HG03097 (cell line): Measurements from ENCODE around the gene GINS1.

Source experiments
- ATAC-seq: cut with Tn5 transposase; IDR thresholded peaks from one replicate; pipeline ENCODE4 v1.9.1; 2021; ENCODE audit not compliant: unreplicated experiment, low FRiP score

The GINS1 gene

GRCh38 chr20:25407311-25408169 is at the start of gene GINS1:
GINS1 (plus strand) TSS chr20:25407673; CDS start chr20:25407821, 148 bp downstream.
- peak; percentile 84 for ATAC-seq

- ATAC-seq: peak; percentile 51
Measured at GRCh38 chr20:25360631-25361286, 46.7 kb upstream of the GINS1 start.

GRCh38 chr20:25361287-25361683 is 46.2 kb upstream of the GINS1 start:
- no peak for ATAC-seq

- no peak for ATAC-seq
Measured at GRCh38 chr20:25364180-25364788, 43.2 kb upstream of the GINS1 start.

GRCh38 chr20:25364879-25365699 is 42.4 kb upstream of the GINS1 start:
- ATAC-seq: no peak

- no peak for ATAC-seq
Measured at GRCh38 chr20:25368526-25368925, 38.9 kb upstream of the GINS1 start.

GRCh38 chr20:25368976-25369375 is 38.5 kb upstream of the GINS1 start:
- ATAC-seq: no peak

- no peak for ATAC-seq
Measured at GRCh38 chr20:25369529-25369928, 37.9 kb upstream of the GINS1 start.

- no peak for ATAC-seq
Measured at GRCh38 chr20:25369971-25370370, 37.5 kb upstream of the GINS1 start.

- no peak for ATAC-seq
Measured at GRCh38 chr20:25372584-25373336, 34.7 kb upstream of the GINS1 start.

- no peak for ATAC-seq
Measured at GRCh38 chr20:25374842-25375241, 32.6 kb upstream of the GINS1 start.

- no peak for ATAC-seq
Measured at GRCh38 chr20:25376236-25376635, 31.2 kb upstream of the GINS1 start.

- no peak for ATAC-seq
Measured at GRCh38 chr20:25376886-25377285, 30.6 kb upstream of the GINS1 start.

- no peak for ATAC-seq
Measured at GRCh38 chr20:25378189-25378883, 29.1 kb upstream of the GINS1 start.

- no peak for ATAC-seq
Measured at GRCh38 chr20:25378884-25379733, 28.4 kb upstream of the GINS1 start.

GRCh38 chr20:25380945-25381614 is 26.4 kb upstream of the GINS1 start:
- ATAC-seq: no peak

GRCh38 chr20:25382704-25383370 is 24.6 kb upstream of the GINS1 start:
- no peak for ATAC-seq
